ENCODE measurements around the gene DRD3. TPM values are rescaled to one million over a fixed set of nuclear protein-coding genes. Genes with fewer than 3 reads are reported as not detected.

Gene DRD3
- polyA plus RNA-seq, 1 experiment = not detected

DNA sequence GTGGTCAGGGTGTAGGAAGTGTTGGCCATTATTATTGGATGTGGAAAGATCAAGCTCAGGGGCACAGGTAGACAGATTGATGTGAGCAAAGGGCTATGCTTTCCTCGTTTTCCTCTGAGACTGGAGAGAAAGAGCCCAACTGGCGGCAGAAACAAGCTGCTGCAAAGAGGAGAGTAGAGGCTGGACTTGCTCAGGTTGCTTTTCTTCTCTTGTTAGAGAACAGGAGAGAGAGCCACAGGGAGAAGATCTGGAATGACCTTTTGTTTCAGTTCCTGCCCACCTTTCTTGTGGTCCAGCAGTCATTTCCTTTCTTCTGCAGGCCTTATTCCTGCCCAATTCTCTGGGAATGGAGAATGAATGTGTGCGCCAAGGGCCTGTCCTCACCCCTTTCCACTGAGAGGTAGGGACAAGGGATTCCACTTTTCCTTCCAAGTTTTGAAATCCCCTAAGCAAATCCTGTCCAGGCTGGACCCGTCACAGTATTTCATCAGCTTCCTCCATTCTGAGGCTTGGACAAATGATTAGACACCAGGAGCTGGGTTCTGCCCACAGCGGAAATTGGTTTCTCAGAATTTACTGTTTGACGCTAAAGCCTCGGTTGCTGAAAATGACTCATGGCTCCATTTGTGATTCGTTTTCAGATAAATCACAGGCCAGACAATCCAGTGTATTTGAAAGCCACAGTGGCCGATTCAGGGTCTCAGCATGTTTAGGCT is 42.5 kb upstream of the DRD3 start:
- ChIA-PET CTCF (no interaction called here), POLR2A (no interaction called here)
- no peak overlapping the region for H3K4me3 ChIP-seq (ENCODE audit: low read depth, low read length)
- H3K27ac ChIP-seq (ENCODE audit: low read depth, low read length) = no peak overlapping the region
- DNase-seq (ENCODE audit: low read depth, low spot score) = no peak
- TF ChIP-seq, protein P1, sequence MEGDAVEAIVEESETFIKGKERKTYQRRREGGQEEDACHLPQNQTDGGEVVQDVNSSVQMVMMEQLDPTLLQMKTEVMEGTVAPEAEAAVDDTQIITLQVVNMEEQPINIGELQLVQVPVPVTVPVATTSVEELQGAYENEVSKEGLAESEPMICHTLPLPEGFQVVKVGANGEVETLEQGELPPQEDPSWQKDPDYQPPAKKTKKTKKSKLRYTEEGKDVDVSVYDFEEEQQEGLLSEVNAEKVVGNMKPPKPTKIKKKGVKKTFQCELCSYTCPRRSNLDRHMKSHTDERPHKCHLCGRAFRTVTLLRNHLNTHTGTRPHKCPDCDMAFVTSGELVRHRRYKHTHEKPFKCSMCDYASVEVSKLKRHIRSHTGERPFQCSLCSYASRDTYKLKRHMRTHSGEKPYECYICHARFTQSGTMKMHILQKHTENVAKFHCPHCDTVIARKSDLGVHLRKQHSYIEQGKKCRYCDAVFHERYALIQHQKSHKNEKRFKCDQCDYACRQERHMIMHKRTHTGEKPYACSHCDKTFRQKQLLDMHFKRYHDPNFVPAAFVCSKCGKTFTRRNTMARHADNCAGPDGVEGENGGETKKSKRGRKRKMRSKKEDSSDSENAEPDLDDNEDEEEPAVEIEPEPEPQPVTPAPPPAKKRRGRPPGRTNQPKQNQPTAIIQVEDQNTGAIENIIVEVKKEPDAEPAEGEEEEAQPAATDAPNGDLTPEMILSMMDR (IDR thresholded peaks at IDR 0.05; ENCODE audit: low read depth, low read length) = no peak
- H3K9me3 ChIP-seq (ENCODE audit: control insufficient read depth, insufficient read depth, low read length) = 0 out of 2 replicates have a peak, but pooled peaks cover 6% of the 10 kb centered on the region
- H3K27me3 ChIP-seq (ENCODE audit: control insufficient read depth, insufficient read depth, low read length) = peaks cover 11% of the 10 kb centered on the region

DNA sequence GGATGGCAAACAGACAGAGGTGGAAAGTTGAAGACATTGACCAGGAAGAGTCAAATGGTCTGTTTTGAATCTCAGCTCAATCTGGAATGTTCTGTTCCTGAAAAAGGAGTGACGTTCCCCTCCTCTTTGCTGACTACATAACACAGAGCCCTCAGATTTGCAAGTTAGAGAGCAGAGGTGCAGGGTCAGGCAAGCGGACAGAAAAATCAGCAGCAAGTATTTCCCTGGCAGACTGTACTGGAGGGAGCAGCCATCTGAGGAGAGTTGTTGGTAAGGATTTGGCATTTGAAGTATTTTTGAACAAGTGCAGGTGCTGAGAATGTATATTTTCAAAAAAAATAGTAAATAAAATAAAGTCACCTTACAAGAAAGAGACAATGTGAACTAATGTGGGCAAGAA is 40.9 kb upstream of the DRD3 start:
- Histone ChIP-seq H3K27me3 (ENCODE audit: control insufficient read depth, insufficient read depth, low read length) (peaks cover 11% of the 10 kb centered on the region), H3K9me3 (ENCODE audit: control insufficient read depth, insufficient read depth, low read length) (no peaks in the 10 kb centered on the region), H3K4me3 (ENCODE audit: low read depth, low read length) (no peak overlapping the region), H3K27ac (ENCODE audit: low read depth, low read length) (no peak overlapping the region)
- ChIA-PET POLR2A (no interaction called here), CTCF (no interaction called here)
- TF ChIP-seq, protein P1 (IDR thresholded peaks at IDR 0.05; ENCODE audit: low read depth, low read length) = no peak
- DNase-seq (ENCODE audit: low read depth, low spot score) = no peak

DNA sequence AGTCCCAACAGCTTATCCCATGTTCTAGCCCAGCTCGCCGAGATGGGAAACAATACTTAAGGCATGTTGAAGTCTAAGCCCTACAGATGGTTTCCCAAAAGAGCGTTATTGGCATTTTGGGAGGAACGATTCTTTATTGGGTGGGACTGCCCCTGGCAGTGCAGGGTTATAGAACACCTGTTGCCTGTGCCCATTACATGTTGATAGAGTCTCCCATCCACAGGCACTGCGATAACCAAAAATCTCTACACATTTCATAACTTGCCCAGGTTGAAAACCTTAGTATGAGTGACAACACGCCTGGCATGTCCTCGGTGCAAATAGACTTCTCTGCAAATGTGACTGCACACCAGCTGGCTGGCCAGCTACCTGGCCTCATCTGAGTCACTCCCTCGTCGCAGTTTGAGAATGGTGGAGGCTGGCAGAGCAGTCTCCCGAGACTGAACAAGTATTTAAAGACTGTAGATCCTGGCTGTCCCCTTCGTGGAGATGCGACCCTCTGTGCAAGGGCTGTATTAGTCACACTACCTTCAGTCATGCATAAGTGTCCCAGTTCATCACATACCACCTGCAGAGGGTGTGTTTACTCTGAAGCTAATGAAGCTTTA is 39.8 kb upstream of the DRD3 start:
- Histone ChIP-seq H3K27me3 (ENCODE audit: control insufficient read depth, insufficient read depth, low read length) (peaks cover 11% of the 10 kb centered on the region), H3K9me3 (ENCODE audit: control insufficient read depth, insufficient read depth, low read length) (no peaks in the 10 kb centered on the region), H3K4me3 (ENCODE audit: low read depth, low read length) (no peak overlapping the region), H3K27ac (ENCODE audit: low read depth, low read length) (no peak overlapping the region)
- CTCF ChIA-PET = no interaction called here
- POLR2A ChIA-PET = no interaction called here
- TF ChIP-seq, protein P1 (IDR thresholded peaks at IDR 0.05; ENCODE audit: low read depth, low read length) = no peak
- no peak for DNase-seq (ENCODE audit: low read depth, low spot score)

DNA sequence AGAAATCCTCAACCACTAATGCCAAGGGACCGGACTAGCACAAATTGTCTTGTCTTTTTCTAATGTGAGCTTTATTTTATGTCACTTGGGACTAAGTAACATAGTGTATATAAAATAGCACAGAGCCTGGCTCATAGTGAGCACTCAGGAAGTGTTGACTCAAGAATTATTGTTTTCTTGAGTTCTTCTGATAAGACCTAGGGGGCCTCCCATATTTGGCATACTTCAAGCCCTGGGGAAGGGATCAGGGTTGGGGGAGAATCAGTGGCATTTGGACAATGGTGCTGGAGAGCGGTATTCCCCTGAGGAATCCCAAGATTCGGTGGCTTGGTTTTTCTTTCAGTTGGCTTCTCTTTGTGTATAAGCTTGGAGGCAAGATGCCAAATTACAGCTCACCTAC is 39.2 kb upstream of the DRD3 start:
- DNase-seq (ENCODE audit: low read depth, low spot score) = no peak
- H3K9me3 ChIP-seq (ENCODE audit: control insufficient read depth, insufficient read depth, low read length) = no peaks in the 10 kb centered on the region
- H3K27me3 ChIP-seq (ENCODE audit: control insufficient read depth, insufficient read depth, low read length) = peaks cover 11% of the 10 kb centered on the region
- no peak overlapping the region for H3K4me3 ChIP-seq (ENCODE audit: low read depth, low read length)
- no peak overlapping the region for H3K27ac ChIP-seq (ENCODE audit: low read depth, low read length)
- ChIA-PET POLR2A (no interaction called here), CTCF (no interaction called here)
- TF ChIP-seq, protein P1 (IDR thresholded peaks at IDR 0.05; ENCODE audit: low read depth, low read length) = no peak

DNA sequence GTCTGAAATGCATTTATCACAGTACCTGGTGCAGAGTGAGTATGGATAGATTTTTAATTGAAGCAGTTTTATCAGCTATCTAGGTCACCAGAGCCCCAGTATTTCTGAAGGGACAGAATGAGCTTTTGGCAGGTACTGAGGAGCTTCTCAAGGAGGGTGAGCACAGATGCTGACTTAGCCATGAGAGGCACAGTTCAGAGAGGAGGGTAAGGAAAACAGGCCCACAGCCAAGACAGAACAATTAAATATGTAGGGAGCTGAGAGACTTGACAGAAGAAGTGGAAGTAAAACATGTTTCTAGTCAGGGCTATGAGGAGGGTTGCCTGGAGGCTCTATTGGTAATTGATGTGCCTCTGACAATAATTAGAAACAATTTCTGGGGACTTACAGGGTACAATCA is 38.4 kb upstream of the DRD3 start:
- no peak for DNase-seq (ENCODE audit: low read depth, low spot score)
- POLR2A ChIA-PET = no interaction called here
- TF ChIP-seq, protein P1 (IDR thresholded peaks at IDR 0.05; ENCODE audit: low read depth, low read length) = no peak
- CTCF ChIA-PET = no interaction called here
- Histone ChIP-seq H3K9me3 (ENCODE audit: control insufficient read depth, insufficient read depth, low read length) (no peaks in the 10 kb centered on the region), H3K4me3 (ENCODE audit: low read depth, low read length) (no peak overlapping the region), H3K27ac (ENCODE audit: low read depth, low read length) (no peak overlapping the region), H3K27me3 (ENCODE audit: control insufficient read depth, insufficient read depth, low read length) (peaks cover 11% of the 10 kb centered on the region)
